H1 (cell line): ENCODE measurements around the gene SSX2IP. TPM values are rescaled to one million over a fixed set of nuclear protein-coding genes. Genes with fewer than 3 reads are reported as not detected.

Experiments
- CTCF ChIA-PET: fragments of 300-600 bp; sonication (Branson Sonifier 250); formaldehyde crosslinking; loops from one replicate; lab custom pipeline; 2021; ENCODE audit not compliant: partially characterized antibody; lab: Charles Lee
- POLR2A ChIA-PET: fragments of 300-600 bp; sonication (Branson Sonifier 250); formaldehyde crosslinking; loops from one replicate; lab custom pipeline; 2021; ENCODE audit warnings: inconsistent platforms; ENCODE audit not compliant: partially characterized antibody; lab: Charles Lee
- DNase-seq, 2 experiments: peaks; one replicate each; pipeline versions ENCODE4 v3.0.0 to v3.0.0-alpha.2; 2010 to 2022; ENCODE audit warnings: low spot score in 2 of 2, low read depth in 1 of 2, mixed read lengths in 1 of 2
- FAIRE-seq: peaks from 2 replicates; lab custom pipeline; 2011; peaks lifted over from hg19 to GRCh38; lab: Jason Lieb, UNC
- H2AFZ ChIP-seq: 2 replicates; pipeline ENCODE4 v1.8.1; 2012; ENCODE audit warnings: low read length, inconsistent platforms
- H2AK5ac ChIP-seq: 2 replicates; pipeline ENCODE4 v1.6.1; 2013; ENCODE audit warnings: low read depth, low read length
- H2BK120ac ChIP-seq: replicated peaks from 2 replicates; pipeline ENCODE3; 2013; ENCODE audit warnings: low read depth, low read length, inconsistent platforms
- H2BK12ac ChIP-seq: 2 replicates; pipeline ENCODE4 v1.6.1; 2013; ENCODE audit warnings: low read depth, low read length
- H2BK15ac ChIP-seq: 2 replicates; pipeline ENCODE4 v1.6.1; 2013; ENCODE audit warnings: low read length
- H2BK20ac ChIP-seq: 2 replicates; pipeline ENCODE4 v1.6.1; 2013; ENCODE audit warnings: low read length
- H2BK5ac ChIP-seq: 2 replicates; pipeline ENCODE4 v1.6.1; 2013; ENCODE audit warnings: low read depth, low read length
- H3K14ac ChIP-seq: 2 replicates; pipeline ENCODE4 v1.6.1; 2013; ENCODE audit warnings: inconsistent platforms; ENCODE audit not compliant: insufficient read length
- H3K18ac ChIP-seq: 2 replicates; pipeline ENCODE4 v1.6.1; 2013; ENCODE audit warnings: low read length; ENCODE audit errors: extremely low read depth
- H3K23ac ChIP-seq: 2 replicates; pipeline ENCODE4 v1.6.1; 2013; ENCODE audit warnings: inconsistent platforms; ENCODE audit not compliant: insufficient read length
- H3K23me2 ChIP-seq: 2 replicates; pipeline ENCODE4 v1.6.1; 2013; ENCODE audit warnings: low read depth, low read length
- H3K27ac ChIP-seq: 2 replicates; pipeline ENCODE4 v1.6.1; 2011; ENCODE audit warnings: low read depth, low read length, inconsistent platforms
- H3K27me3 ChIP-seq, 4 experiments: replicated peaks in 1 of 4; 1 replicate in 1 of 4; 2 replicates in 3 of 4; pipeline versions ENCODE4 v1.6.1 to v1.8.1; 2011 to 2013; ENCODE audit warnings: low read length in 3 of 4, mild to moderate bottlenecking in 3 of 4, inconsistent platforms in 2 of 4, mixed read lengths in 2 of 4, moderate library complexity in 1 of 4; ENCODE audit not compliant: control insufficient read depth in 3 of 4, insufficient read depth in 3 of 4; ENCODE audit errors: extremely low read depth in 1 of 4
- H3K36me3 ChIP-seq, 4 experiments: 2 replicates each; pipeline versions ENCODE4 v1.6.1 to v1.8.1; 2011 to 2013; ENCODE audit warnings: mild to moderate bottlenecking in 4 of 4, low read length in 3 of 4, moderate library complexity in 2 of 4, control low read depth in 1 of 4, inconsistent platforms in 1 of 4; ENCODE audit not compliant: insufficient read depth in 4 of 4, control insufficient read depth in 2 of 4
- H3K4ac ChIP-seq: replicated peaks from 2 replicates; pipeline ENCODE3; 2013; ENCODE audit warnings: low read length, low read depth, mixed read lengths, inconsistent platforms; ENCODE audit not compliant: insufficient read length
- H3K4me1 ChIP-seq, 4 experiments: replicated peaks in 1 of 4; 1 replicate in 1 of 4; 2 replicates in 3 of 4; pipeline versions ENCODE4 v1.6.1 to v1.8.1; 2011 to 2013; ENCODE audit warnings: low read length in 3 of 4, inconsistent platforms in 2 of 4, mixed read lengths in 1 of 4; ENCODE audit not compliant: insufficient read depth in 4 of 4, control insufficient read depth in 3 of 4
- H3K4me2 ChIP-seq, 2 experiments: 2 replicates each; pipeline versions ENCODE4 v1.6.1 to v1.8.1; 2011 to 2013; ENCODE audit warnings: low read depth in 2 of 2, low read length in 2 of 2, control low read depth in 1 of 2, inconsistent platforms in 1 of 2, mild to moderate bottlenecking in 1 of 2; ENCODE audit not compliant: insufficient read depth in 1 of 2
- H3K4me3 ChIP-seq, 4 experiments: fragments of 200-600, 300-600 bp in 1 of 4; sonication (generic), shearing (Covaris generic), sonication (Bioruptor Twin) in 1 of 4; 2 replicates each; pipeline versions ENCODE4 v1.5.1 to v1.8.1; 2011 to 2016; ENCODE audit warnings: low read length in 4 of 4, low read depth in 3 of 4, control low read depth in 2 of 4, inconsistent platforms in 2 of 4, mild to moderate bottlenecking in 2 of 4, mixed read lengths in 1 of 4, moderate library complexity in 1 of 4; ENCODE audit not compliant: insufficient read depth in 2 of 4; ENCODE audit errors: extremely low read depth in 1 of 4
- H3K56ac ChIP-seq: replicated peaks from 2 replicates; pipeline ENCODE3; 2013; ENCODE audit warnings: low read depth, mild to moderate bottlenecking, mixed read lengths, low read length, inconsistent platforms; ENCODE audit not compliant: insufficient read length
- H3K79me1 ChIP-seq: 2 replicates; pipeline ENCODE4 v1.6.1; 2013; ENCODE audit warnings: low read depth, low read length, control low read depth
- H3K79me2 ChIP-seq, 2 experiments: 2 replicates each; pipeline versions ENCODE4 v1.6.1 to v1.8.1; 2012 to 2013; ENCODE audit warnings: low read length in 2 of 2, mild to moderate bottlenecking in 2 of 2, inconsistent platforms in 1 of 2; ENCODE audit not compliant: insufficient read depth in 2 of 2, control insufficient read depth in 1 of 2
- H3K9ac ChIP-seq, 4 experiments: replicated peaks in 1 of 4; 1 replicate in 1 of 4; 2 replicates in 3 of 4; pipeline versions ENCODE4 v1.6.1 to v1.8.1; 2011 to 2013; ENCODE audit warnings: low read depth in 3 of 4, low read length in 3 of 4, control low read depth in 2 of 4, mild to moderate bottlenecking in 2 of 4, moderate library complexity in 2 of 4, inconsistent platforms in 1 of 4; ENCODE audit errors: extremely low read depth in 1 of 4
- H3K9me3 ChIP-seq, 2 experiments: 2 replicates each; pipeline versions ENCODE4 v1.6.1 to v1.8.1; 2012 to 2013; ENCODE audit warnings: mild to moderate bottlenecking in 2 of 2, moderate library complexity in 2 of 2, control low read depth in 1 of 2, inconsistent platforms in 1 of 2, low read depth in 1 of 2, low read length in 1 of 2, mixed read lengths in 1 of 2; ENCODE audit not compliant: insufficient read depth in 2 of 2
- H4K20me1 ChIP-seq, 2 experiments: replicated peaks in 1 of 2; 2 replicates each; pipeline versions ENCODE3 to v1.8.1; 2011 to 2013; ENCODE audit warnings: inconsistent platforms in 2 of 2, low read length in 2 of 2, mild to moderate bottlenecking in 1 of 2; ENCODE audit not compliant: insufficient read depth in 2 of 2, control insufficient read depth in 1 of 2
- H4K5ac ChIP-seq: 2 replicates; pipeline ENCODE4 v1.6.1; 2013; ENCODE audit warnings: low read length, low read depth, mixed read lengths, inconsistent platforms; ENCODE audit not compliant: insufficient read length
- H4K8ac ChIP-seq: 2 replicates; pipeline ENCODE4 v1.8.0; 2013; ENCODE audit warnings: mild to moderate bottlenecking, moderate library complexity, low read length, inconsistent platforms; ENCODE audit not compliant: insufficient read depth; ENCODE audit errors: extremely low read depth
- H4K91ac ChIP-seq: replicated peaks from 2 replicates; pipeline ENCODE3; 2013; ENCODE audit warnings: low read length, mixed read lengths, inconsistent platforms; ENCODE audit not compliant: insufficient read length
- KDM5A ChIP-seq: fragments of 200-600 bp; IDR thresholded peaks from 2 replicates; pipeline ENCODE4 v1.7.1; 2012; ENCODE audit warnings: mild to moderate bottlenecking, low read length, inconsistent platforms, mixed read lengths
- MAFK ChIP-seq: IDR thresholded peaks from 2 replicates; pipeline ENCODE4 v1.6.1; 2012; ENCODE audit warnings: low read depth, mild to moderate bottlenecking, improper control_type of control experiment, low read length
- MAX ChIP-seq: IDR thresholded peaks from 2 replicates; pipeline ENCODE4 v1.6.1; 2012; ENCODE audit warnings: inconsistent platforms
- NRF1 ChIP-seq: IDR thresholded peaks from 2 replicates; pipeline ENCODE4 v1.6.1; 2011; ENCODE audit warnings: mild to moderate bottlenecking, low read depth, low read length, improper control_type of control experiment
- RAD21 ChIP-seq, 2 experiments: IDR thresholded peaks in 1 of 2; conservative IDR thresholded peaks in 1 of 2; 2 replicates each; pipeline ENCODE4 v1.6.1; 2011; ENCODE audit warnings: low read depth in 2 of 2, low read length in 2 of 2, improper control_type of control experiment in 1 of 2, inconsistent platforms in 1 of 2, mild to moderate bottlenecking in 1 of 2, moderate library complexity in 1 of 2
- RFX5 ChIP-seq: IDR thresholded peaks from 2 replicates; pipeline ENCODE4 v1.6.1; 2011; ENCODE audit warnings: low read depth, low read length, improper control_type of control experiment, borderline replicate concordance
- WGBS, 2 experiments: shearing (Covaris generic) in 1 of 2; methylation state at CpG; one replicate each; pipeline versions ENCODE4 v1.1.6 to v1.1.7; 2013 to 2015; ENCODE audit warnings: low lambda C conversion rate in 2 of 2, mixed read lengths in 2 of 2, inconsistent platforms in 1 of 2, low coverage in 1 of 2, missing lambda C conversion rate in 1 of 2; ENCODE audit not compliant: insufficient replicate concordance in 2 of 2, insufficient coverage in 1 of 2, insufficient read length in 1 of 2; ENCODE audit errors: extremely low coverage in 1 of 2, missing lambda C conversion rate in 1 of 2; 5-methylcytosine and 5-hydroxymethylcytosine counted together
- polyA plus RNA-seq, 7 experiments: library from polyadenylated mRNA; depleted of rRNA in 3 of 7; stranded (reverse) in 5 of 7; unstranded in 2 of 7; fragments of >200 nt in 5 of 7; fragments of 200-250 nt in 2 of 7; gene quantifications; 1 replicate in 5 of 7; 2 replicates in 1 of 7; 4 replicates in 1 of 7; pipeline versions ENCODE4 v1.2.1 to v1.2.3, GENCODE V29; 2011 to 2013; ENCODE audit warnings: missing spikeins in 2 of 7, mixed read lengths in 2 of 7
- total RNA-seq: library from RNA; stranded (reverse); fragmentation: NEBNext Ultra II Directional; extraction: Animal tissue kit (Norgen Biotek cat#: 25700); gene quantifications from 2 replicates; pipeline ENCODE4 v1.2.1, GENCODE V29; 2021

The SSX2IP gene
- total and polyA plus RNA-seq, 2 of the 8 experiments (the other 6 are each of a cell fraction or from before 2014, with no cell fraction given), result 4.0 to 31.3 TPM

GRCh38 chr1:84606977-84607376 is 83.3 kb downstream of the SSX2IP start:
- H4K20me1 ChIP-seq, result no peaks in the 10 kb centered on the region
- H4K91ac ChIP-seq, result no peak overlapping the region
- no peaks in the 10 kb centered on the region for H3K79me1 ChIP-seq
- 75% methylated on average over 5 of the region's 5 CpGs; no CpG with 5 or more reads in 1 of the 2 experiments for WGBS, 2 experiments
- H4K5ac ChIP-seq, result no peak overlapping the region
- H2AFZ ChIP-seq, result no peak overlapping the region
- no peak overlapping the region for H2AK5ac ChIP-seq
- no peak overlapping the region for H3K4me3 ChIP-seq
- H3K79me2 ChIP-seq, result no peaks in the 10 kb centered on the region
- no peak overlapping the region for H2BK20ac ChIP-seq
- no peak overlapping the region for H3K4me2 ChIP-seq
- no peak for DNase-seq
- H3K23me2 ChIP-seq, result no peaks in the 10 kb centered on the region
- no peaks in the 10 kb centered on the region for H3K27me3 ChIP-seq
- peaks cover 20 to 24% of the 10 kb centered on the region in 2 experiments for H3K9me3 ChIP-seq
- no peaks in the 10 kb centered on the region for H3K36me3 ChIP-seq
- H2BK5ac ChIP-seq, result no peak overlapping the region
- no peak overlapping the region for H3K9ac ChIP-seq
- H3K4me1 ChIP-seq, result no peaks in the 10 kb centered on the region; a peak in 1 of 7 replicates
- H2BK12ac ChIP-seq, result no peak overlapping the region
- H3K27ac ChIP-seq, result no peak overlapping the region
- no peak overlapping the region for H2BK120ac ChIP-seq
- H4K8ac ChIP-seq, result no peak overlapping the region
- H3K23ac ChIP-seq, result no peak overlapping the region
- no peak overlapping the region for H3K4ac ChIP-seq
- H3K18ac ChIP-seq, result no peak overlapping the region
- ChIA-PET CTCF (interaction anchor here (1.0 to 2.4 kb wide), 7 partner anchors 13 to 168 kb away, joined by 3 to 12 read pairs (median 5); no protein-coding TSS in a partner anchor), POLR2A (interaction anchor here (0.6 kb wide), 1 partner anchor 182 kb away, joined by 3 read pairs; no protein-coding TSS in a partner anchor)
- no peak overlapping the region for H2BK15ac ChIP-seq
- no peak overlapping the region for H3K14ac ChIP-seq
- FAIRE-seq, result no peak
- H3K56ac ChIP-seq, result no peak overlapping the region
- TF ChIP-seq NRF1 (no peak), RAD21 (IDR thresholded peaks at IDR 0.05 in 1 of 2, conservative IDR thresholded peaks at IDR 0.05 in 1 of 2; ENCODE audit: low read depth in 2 of 2, low read length in 2 of 2) (no peak), RFX5 (no peak), KDM5A (no peak), MAFK (no peak), MAX (no peak)
